GM21737 (cell line): Measurements from ENCODE around the gene DNAJC25.

ENCODE experiments used
- ATAC-seq: cut with Tn5 transposase; IDR thresholded peaks from one replicate; pipeline ENCODE4 v1.9.1; 2021; ENCODE audit warnings: mild to moderate bottlenecking, moderate library complexity; ENCODE audit not compliant: unreplicated experiment

DNAJC25 gene

DNA sequence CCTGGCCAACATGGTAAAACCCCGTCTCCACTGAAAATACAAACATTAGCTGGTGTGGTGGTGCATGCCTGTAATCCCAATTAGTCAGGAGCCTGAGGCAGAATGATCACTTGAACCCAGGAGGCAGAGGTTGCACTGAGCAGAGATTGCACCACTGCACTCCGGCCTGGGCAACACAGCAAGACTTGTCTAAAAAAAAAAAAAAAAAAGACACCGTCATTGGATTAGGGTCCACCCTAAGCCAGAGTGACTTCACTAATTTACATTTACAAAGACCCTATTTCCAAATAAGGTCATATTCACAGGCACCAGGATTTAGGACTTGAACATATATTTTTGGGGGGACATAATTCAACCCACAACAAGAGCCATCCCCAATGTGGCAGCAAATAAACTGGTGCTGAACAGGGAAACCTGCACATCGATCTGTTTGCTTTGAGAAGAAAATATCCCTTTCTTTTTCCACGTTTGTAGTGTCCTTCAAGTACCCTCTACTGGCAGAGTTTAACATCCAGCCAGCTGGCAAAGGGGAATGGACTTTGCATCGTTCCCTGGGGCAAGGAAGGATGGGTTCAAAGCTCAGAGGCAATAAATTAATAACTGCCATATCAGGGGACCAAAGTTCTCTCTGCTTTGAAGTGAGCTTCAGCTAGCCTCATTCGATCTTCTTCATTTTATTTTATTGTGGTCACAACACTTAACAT, 3.7 kb upstream of the DNAJC25 start:
- ATAC-seq, result no peak

- no peak for ATAC-seq
Measured at GRCh38 chr9:111628411-111628810, 2.7 kb upstream of the DNAJC25 start.

- peak; percentile 25 for ATAC-seq
Measured at GRCh38 chr9:111630182-111630963, 761 bp upstream of the DNAJC25 start.

DNA sequence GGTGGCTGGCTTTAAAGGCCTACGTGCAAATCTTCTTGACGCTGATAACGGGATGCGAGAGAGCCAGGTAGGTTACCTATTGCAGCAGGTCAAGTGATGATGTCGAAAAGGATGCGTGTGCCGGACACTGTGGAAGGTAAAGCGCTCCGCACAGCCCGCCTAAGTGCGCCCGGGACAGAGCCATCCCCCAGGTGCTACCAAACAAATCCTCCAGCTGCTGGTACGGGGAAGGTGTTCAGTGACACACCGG, 245 bp upstream of the DNAJC25 start:
- ATAC-seq, result no peak

- ATAC-seq, result no peak
Measured at GRCh38 chr9:111632060-111632459, 926 bp downstream of the DNAJC25 start.

GRCh38 chr9:111632695-111633388, 1.7 kb downstream of the DNAJC25 start:
- no peak for ATAC-seq

DNA sequence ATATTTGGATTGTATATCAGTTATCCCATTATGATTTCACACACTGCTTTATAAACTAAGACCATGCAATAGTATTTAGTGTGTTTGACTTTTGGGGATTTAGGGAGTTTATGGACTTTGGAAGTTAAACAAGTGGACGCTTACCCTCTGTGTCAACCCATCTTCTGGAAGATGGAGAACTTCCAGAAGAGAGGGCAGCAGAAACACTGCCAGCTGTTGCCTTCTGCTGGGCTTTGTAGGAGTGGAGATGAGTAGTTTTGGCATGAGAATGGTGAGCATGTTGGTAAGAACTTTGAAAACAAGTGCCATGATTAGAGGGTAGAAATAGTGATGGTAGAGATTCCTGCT, 2.2 kb downstream of the DNAJC25 start:
- ATAC-seq, result no peak

DNA sequence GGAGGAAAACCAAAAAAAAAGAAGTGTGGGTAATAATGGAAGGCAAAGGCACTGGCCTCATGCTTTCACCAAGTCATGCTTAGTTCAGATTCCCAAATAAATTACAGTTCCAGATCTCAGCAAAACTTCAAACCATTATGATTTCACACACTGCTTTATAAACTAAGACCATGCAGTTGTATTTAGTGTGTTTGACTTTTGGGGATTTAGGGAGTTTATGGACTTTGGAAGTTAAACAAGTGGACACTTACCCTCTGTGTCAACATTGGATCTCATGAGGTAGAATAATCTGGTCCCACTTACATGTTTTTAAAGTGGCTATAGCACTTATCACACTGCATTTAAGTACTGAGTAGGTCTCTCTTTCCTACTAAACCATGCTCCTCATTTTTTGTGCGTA, 3.7 kb downstream of the DNAJC25 start:
- no peak for ATAC-seq

GRCh38 chr9:111637421-111637950, 6.4 kb downstream of the DNAJC25 start:
- no peak for ATAC-seq

GRCh38 chr9:111644195-111644772, 13.2 kb downstream of the DNAJC25 start:
- ATAC-seq, result no peak

DNA sequence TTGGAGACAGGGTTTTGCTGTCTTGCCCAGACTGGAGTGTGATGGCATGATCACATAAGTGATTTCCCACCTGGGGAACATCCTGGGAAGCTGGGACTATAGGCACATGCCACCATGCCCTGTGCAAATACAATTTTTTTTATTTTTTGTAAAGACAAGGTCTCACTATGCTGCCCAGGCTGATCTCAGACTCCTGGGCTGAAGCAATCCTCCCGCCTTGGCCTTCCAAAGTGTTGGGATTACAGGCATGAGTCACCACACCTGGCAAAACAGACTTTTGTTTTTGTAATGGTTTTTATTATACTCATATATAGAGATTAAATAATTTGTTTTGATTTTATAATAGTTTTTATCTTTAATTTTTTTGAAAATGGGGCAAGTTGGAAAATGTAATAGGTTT, 14.7 kb downstream of the DNAJC25 start:
- ATAC-seq, result no peak

GRCh38 chr9:111646417-111646816, 15.3 kb downstream of the DNAJC25 start:
- ATAC-seq, result no peak

DNA sequence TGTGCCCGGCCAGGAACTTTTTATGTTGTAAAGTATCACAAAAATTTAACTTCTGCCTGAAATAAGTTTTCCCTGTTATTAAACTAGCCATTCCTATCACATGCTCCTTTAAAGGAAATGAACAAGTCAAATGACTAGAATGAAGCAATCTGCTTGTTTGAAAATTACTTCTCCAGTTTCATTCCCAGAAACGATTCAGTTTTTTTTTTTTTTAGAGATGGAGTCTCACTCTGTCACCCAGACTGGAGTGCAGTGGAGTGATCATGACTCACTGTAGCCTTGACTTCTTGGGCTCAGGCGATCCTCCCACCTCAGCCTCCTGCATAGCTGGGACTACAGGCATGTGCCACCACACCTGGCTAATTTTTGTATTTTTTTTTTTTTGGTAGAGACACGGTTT, 16.9 kb downstream of the DNAJC25 start:
- ATAC-seq, result no peak

- no peak for ATAC-seq
Measured at GRCh38 chr9:111649016-111649415, 17.9 kb downstream of the DNAJC25 start.

GRCh38 chr9:111657051-111657450, 25.9 kb downstream of the DNAJC25 start:
- ATAC-seq, result no peak

DNA sequence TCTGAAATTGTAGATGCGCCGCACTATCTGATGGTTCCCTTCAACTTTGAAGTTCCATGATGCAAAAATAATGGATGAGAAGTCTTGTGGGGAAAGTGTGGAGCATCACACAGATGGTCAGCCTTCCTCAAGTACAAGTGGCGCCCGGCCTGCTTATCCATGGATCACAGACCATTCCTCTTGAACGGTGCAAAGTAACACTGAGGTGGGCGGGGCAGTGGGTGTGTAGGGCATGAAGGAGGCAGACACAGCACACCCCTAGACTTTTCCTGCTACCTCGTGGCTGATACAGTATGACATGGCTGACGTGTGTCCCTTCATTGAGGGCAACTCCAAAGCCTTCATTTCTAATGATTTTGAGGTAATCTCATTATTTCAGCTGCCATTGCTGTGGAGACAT, 27.8 kb downstream of the DNAJC25 start:
- ATAC-seq, result no peak

DNA sequence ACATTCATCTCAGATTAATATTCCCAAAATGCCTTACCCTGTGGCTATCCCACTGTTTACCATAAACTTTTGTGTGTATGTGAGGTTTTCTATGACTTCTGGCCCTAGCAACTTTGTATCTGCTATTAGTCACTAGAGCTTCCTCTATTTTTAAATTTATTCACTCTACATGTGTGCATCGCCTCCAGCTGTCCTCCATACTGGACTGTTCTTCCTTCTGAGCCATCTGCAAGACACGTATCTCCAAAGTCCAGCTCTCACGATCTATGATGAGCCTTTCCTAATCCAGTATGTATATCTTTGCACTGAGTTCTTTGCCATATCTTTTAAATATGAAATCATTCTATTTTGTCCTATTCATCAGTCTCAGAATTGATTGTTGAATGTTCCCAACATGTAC, 28.6 kb downstream of the DNAJC25 start:
- no peak for ATAC-seq

DNA sequence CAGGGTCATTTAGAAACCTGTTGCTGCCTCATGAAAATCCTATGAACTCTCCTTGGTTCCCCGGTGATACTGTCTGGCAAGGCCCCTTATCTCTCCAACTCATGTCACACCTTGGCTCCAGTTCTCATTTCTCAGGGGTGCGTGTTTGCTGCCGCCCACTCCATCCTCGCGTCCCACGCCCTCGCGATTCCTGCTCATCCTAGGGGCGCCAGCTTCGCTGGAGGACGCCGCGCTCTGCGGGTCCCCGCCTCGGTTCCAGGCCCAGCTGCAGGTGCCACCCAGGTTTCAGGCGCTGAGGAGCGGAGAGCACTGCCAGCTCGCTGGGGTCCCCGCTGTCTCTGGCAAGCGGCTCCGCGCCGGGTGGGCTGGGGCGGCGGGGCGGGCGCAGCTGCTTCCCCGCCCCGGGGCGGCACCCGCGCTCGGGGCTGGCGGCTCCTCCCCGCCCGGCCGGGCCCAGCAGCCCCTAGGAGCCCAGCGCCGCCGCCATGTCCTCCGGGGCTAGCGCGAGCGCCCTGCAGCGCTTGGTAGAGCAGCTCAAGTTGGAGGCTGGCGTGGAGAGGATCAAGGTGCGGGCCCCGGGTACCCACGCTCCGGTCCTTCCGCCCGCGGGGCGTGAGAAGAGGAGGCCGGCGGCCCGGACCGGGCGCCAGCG, 30.1 kb downstream of the DNAJC25 start, which contains the start of gene GNG10:
GNG10 (plus strand) TSS at position 456 of the 652 bp plus-strand sequence; CDS start at position 486, 30 bp downstream.
- peak; percentile 90 for ATAC-seq

- ATAC-seq, result peak; percentile 32
Measured at GRCh38 chr9:111661802-111662521, 30.8 kb downstream of the DNAJC25 start.

DNA sequence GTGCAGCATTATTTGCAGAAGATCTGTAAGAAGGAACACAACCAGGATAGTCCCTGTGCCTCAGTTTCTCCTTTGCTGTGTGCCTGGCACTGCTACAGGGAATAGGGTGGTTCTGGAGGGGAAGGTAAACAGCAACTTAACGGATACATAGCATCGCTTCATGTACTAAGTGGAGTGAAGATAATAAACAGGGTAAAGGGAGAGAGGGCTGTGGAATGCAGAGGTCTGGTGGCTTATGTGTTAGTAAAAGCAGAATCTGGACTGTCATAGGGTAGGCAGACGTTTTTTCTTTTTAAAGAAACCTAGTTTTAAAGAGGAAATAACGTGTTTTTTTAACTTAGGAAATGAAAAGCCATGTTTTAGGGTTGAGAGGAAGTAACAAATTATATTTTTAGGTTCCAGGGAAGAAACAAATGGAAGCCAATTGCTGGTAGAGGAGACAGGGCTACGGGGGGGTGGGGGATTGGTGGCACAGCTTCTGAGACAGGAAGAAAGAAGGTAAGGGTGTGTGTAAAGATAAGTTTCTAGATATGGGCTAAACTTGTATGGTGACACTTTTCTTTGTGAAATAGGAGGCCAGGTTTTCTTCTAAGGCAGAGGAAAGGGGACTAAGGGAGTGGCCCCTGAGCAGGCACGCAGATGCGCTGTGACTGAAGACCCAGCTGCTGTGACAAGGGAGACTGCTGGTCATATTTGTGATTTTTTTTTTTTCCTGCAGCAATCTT, 31.6 kb downstream of the DNAJC25 start:
- no peak for ATAC-seq
